SU-DHL-6 (cell line): ENCODE results near the gene METTL21A.

Experiments used
- CTCF ChIP-seq: fragments of 200-600 bp; sonication (generic); IDR thresholded peaks from one replicate; pipeline ENCODE4 v1.5.1; 2017; ENCODE audit warnings: antibody characterized with exemption, mild to moderate bottlenecking, low read length, moderate library complexity; ENCODE audit not compliant: insufficient read depth, poor library complexity, severe bottlenecking
- EZH2phosphoT487 ChIP-seq: fragments of 200-600 bp; sonication (generic), shearing (Covaris generic); conservative IDR thresholded peaks from 2 replicates; pipeline ENCODE4 v1.6.1; 2018; ENCODE audit warnings: mild to moderate bottlenecking, antibody characterized with exemption, low read length, moderate library complexity, mixed read lengths

GRCh38 chr2:207621501-207622039, 3.6 kb downstream of the METTL21A start:
- TF ChIP-seq CTCF (no peak), EZH2phosphoT487 (no peak)
